ENCODE results near the gene CHD2. TPM values are rescaled to one million over a fixed set of nuclear protein-coding genes. Genes with fewer than 3 reads are reported as not detected.

Gene CHD2
- total RNA-seq, 1 experiment from 2014 or later = 129 TPM

GRCh38 chr15:92942706-92943105 lies 42.6 kb downstream of the CHD2 start:
- intact Hi-C loops (cut with micrococcal nuclease) = no loop called here
- TF ChIP-seq, protein P1, sequence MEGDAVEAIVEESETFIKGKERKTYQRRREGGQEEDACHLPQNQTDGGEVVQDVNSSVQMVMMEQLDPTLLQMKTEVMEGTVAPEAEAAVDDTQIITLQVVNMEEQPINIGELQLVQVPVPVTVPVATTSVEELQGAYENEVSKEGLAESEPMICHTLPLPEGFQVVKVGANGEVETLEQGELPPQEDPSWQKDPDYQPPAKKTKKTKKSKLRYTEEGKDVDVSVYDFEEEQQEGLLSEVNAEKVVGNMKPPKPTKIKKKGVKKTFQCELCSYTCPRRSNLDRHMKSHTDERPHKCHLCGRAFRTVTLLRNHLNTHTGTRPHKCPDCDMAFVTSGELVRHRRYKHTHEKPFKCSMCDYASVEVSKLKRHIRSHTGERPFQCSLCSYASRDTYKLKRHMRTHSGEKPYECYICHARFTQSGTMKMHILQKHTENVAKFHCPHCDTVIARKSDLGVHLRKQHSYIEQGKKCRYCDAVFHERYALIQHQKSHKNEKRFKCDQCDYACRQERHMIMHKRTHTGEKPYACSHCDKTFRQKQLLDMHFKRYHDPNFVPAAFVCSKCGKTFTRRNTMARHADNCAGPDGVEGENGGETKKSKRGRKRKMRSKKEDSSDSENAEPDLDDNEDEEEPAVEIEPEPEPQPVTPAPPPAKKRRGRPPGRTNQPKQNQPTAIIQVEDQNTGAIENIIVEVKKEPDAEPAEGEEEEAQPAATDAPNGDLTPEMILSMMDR (IDR thresholded peaks at IDR 0.05; ENCODE audit: unreplicated experiment) = no peak
- H3K36me3 Mint-ChIP-seq (ENCODE audit: insufficient read depth, unreplicated experiment) = peaks cover 97% of the 10 kb centered on the region
- no TSS peak for BruUV-seq (replicated peaks)
- no peaks in the 10 kb centered on the region for H3K27me3 Mint-ChIP-seq (ENCODE audit: insufficient read depth, unreplicated experiment)
- H3K27ac Mint-ChIP-seq (ENCODE audit: low read depth, unreplicated experiment) = peak overlapping the region; percentile 29
- ChIA-PET POLR2A (interaction anchor here (1.1 to 3.0 kb wide), 6 partner anchors 9 to 145 kb away, joined by 3 to 15 read pairs (median 8); no protein-coding TSS in a partner anchor), CTCF (interaction anchor here (1.0 to 1.3 kb wide), 4 partner anchors 9 to 146 kb away, joined by 3 to 5 read pairs (median 4); no protein-coding TSS in a partner anchor)
- no peak overlapping the region for H3K4me3 Mint-ChIP-seq (ENCODE audit: unreplicated experiment)
- no peaks in the 10 kb centered on the region for H3K4me1 Mint-ChIP-seq (ENCODE audit: insufficient read depth, unreplicated experiment)
- DNase-seq (ENCODE audit: unreplicated experiment) = no peak
- peaks cover 21% of the 10 kb centered on the region for H3K9me3 Mint-ChIP-seq (ENCODE audit: unreplicated experiment)

DNA sequence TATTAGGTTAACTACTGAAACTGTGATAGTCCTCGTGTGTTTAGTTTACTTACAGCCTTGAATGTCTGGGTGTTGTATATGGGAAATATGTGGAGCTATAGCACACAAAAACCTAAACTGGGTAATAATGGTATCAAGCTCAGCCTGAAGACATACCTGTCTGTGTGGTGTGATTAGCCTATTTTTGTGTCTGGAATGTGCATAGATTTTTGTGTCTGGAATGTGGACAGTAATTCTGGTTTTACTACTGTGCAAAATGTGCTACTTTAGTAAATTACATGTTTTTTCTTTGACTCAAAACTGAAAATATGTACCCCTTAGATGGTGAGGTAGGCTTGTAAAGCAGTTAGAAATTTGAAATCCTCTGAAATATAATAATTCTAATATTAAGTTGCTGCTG lies 43.5 kb downstream of the CHD2 start:
- Mint-ChIP-seq H3K27ac (ENCODE audit: low read depth, unreplicated experiment) (no peak overlapping the region), H3K4me1 (ENCODE audit: insufficient read depth, unreplicated experiment) (no peaks in the 10 kb centered on the region), H3K27me3 (ENCODE audit: insufficient read depth, unreplicated experiment) (no peaks in the 10 kb centered on the region), H3K36me3 (ENCODE audit: insufficient read depth, unreplicated experiment) (peaks cover 97% of the 10 kb centered on the region), H3K9me3 (ENCODE audit: unreplicated experiment) (peaks cover 29% of the 10 kb centered on the region), H3K4me3 (ENCODE audit: unreplicated experiment) (no peak overlapping the region)
- ChIA-PET POLR2A (interaction anchor here (1.1 to 3.0 kb wide), 6 partner anchors 9 to 146 kb away, joined by 3 to 15 read pairs (median 8); no protein-coding TSS in a partner anchor), CTCF (interaction anchor here (1.1 kb wide), 1 partner anchor 146 kb away, joined by 4 read pairs; no protein-coding TSS in a partner anchor)
- TF ChIP-seq, protein P1 (IDR thresholded peaks at IDR 0.05; ENCODE audit: unreplicated experiment) = no peak
- DNase-seq (ENCODE audit: unreplicated experiment) = no peak
- intact Hi-C loops (cut with micrococcal nuclease) = no loop called here
- BruUV-seq (replicated peaks) = no TSS peak

GRCh38 chr15:92944946-92945521 lies 44.9 kb downstream of the CHD2 start:
- H3K27ac Mint-ChIP-seq (ENCODE audit: low read depth, unreplicated experiment) = peak overlapping the region; percentile 43
- no peak overlapping the region for H3K4me3 Mint-ChIP-seq (ENCODE audit: unreplicated experiment)

GRCh38 chr15:92947071-92947730 lies 47.1 kb downstream of the CHD2 start:
- Mint-ChIP-seq H3K27ac (ENCODE audit: low read depth, unreplicated experiment) (peak overlapping the region; percentile 66), H3K4me3 (ENCODE audit: unreplicated experiment) (no peak overlapping the region), H3K27me3 (ENCODE audit: insufficient read depth, unreplicated experiment) (no peaks in the 10 kb centered on the region), H3K4me1 (ENCODE audit: insufficient read depth, unreplicated experiment) (no peaks in the 10 kb centered on the region), H3K9me3 (ENCODE audit: unreplicated experiment) (peaks cover 44% of the 10 kb centered on the region), H3K36me3 (ENCODE audit: insufficient read depth, unreplicated experiment) (peaks cover 100% of the 10 kb centered on the region)
- TF ChIP-seq, protein P1 (IDR thresholded peaks at IDR 0.05; ENCODE audit: unreplicated experiment) = no peak
- intact Hi-C loops (cut with micrococcal nuclease) = no loop called here
- no TSS peak for BruUV-seq (replicated peaks)
- CTCF ChIA-PET = interaction anchor here (0.6 kb wide), 1 partner anchor 19 kb away, joined by 4 read pairs; no protein-coding TSS in a partner anchor
- POLR2A ChIA-PET = no interaction called here
- DNase-seq (ENCODE audit: unreplicated experiment) = no peak

More at GRCh38 chr15:92944946-92945521, 44.9 kb downstream of the CHD2 start:
- no TSS peak for BruUV-seq (replicated peaks)
- H3K27me3 Mint-ChIP-seq (ENCODE audit: insufficient read depth, unreplicated experiment) = no peaks in the 10 kb centered on the region
- TF ChIP-seq, protein P1 (IDR thresholded peaks at IDR 0.05; ENCODE audit: unreplicated experiment) = no peak
- CTCF ChIA-PET = interaction anchor here (0.6 kb wide), 1 partner anchor 452 kb away, joined by 3 read pairs; no protein-coding TSS in a partner anchor
- H3K36me3 Mint-ChIP-seq (ENCODE audit: insufficient read depth, unreplicated experiment) = peaks cover 97% of the 10 kb centered on the region
- POLR2A ChIA-PET = interaction anchor here (1.4 to 3.0 kb wide), 3 partner anchors 8 to 24 kb away, joined by 5 to 15 read pairs (median 13); no protein-coding TSS in a partner anchor
- no peak for DNase-seq (ENCODE audit: unreplicated experiment)
- H3K4me1 Mint-ChIP-seq (ENCODE audit: insufficient read depth, unreplicated experiment) = no peaks in the 10 kb centered on the region
- H3K9me3 Mint-ChIP-seq (ENCODE audit: unreplicated experiment) = peaks cover 44% of the 10 kb centered on the region
- intact Hi-C loops (cut with micrococcal nuclease) = no loop called here

Data from MCF 10A (cell line).